Measurements from ENCODE around the gene OGDH. TPM values are rescaled to one million over a fixed set of nuclear protein-coding genes. Genes with fewer than 3 reads are reported as not detected.

OGDH gene
- total and polyA plus RNA-seq, 2 of the 13 experiments (the other 11 are each of a cell fraction or from before 2014, with no cell fraction given): 17.4 to 25.4 TPM

- no peak for TF ChIP-seq ZNF674 (CRISPR knock-in tag; IDR thresholded peaks at IDR 0.05; ENCODE audit: low read depth)
- no peak for TF ChIP-seq ZKSCAN5 (CRISPR knock-in tag; IDR thresholded peaks at IDR 0.05)
- 0 out of 2 replicates have a peak, but pooled peaks have one; percentile 3 for TF ChIP-seq RAD21 (CRISPR knock-in tag; IDR thresholded peaks at IDR 0.05)
- TF ChIP-seq STAT5B (CRISPR knock-in tag; IDR thresholded peaks at IDR 0.05): no peak
- 0 out of 2 replicates have a peak, but pooled peaks have one; percentile 27 for TF ChIP-seq ZNF687 (CRISPR knock-in tag; IDR thresholded peaks at IDR 0.05)
Measured at GRCh38 chr7:44563171-44563679, 43.2 kb upstream of the OGDH start (continued).

DNA sequence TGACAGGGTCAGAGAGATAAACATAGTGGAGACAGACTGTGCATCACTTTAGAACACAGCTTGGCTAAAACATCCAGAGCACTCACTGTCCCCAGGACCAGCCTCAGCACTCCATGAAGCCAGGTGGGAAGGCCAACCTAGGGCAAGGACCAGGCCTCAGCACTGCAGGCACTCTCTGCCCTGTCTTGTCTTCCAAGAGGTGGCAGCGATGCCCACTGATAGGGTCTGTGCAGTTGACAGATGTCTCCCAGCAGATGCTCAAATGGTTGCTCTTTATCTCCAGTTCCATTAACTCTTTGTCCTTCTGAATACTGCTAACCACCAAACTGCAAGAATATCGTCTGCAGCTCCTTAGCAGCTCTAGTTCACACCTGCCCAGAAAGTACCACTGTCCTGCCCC lies 41.8 kb upstream of the OGDH start:
- no TSS peak for BruUV-seq (replicated peaks)
- Histone ChIP-seq H3K9me3 (ENCODE audit: low read length) (no peaks in the 10 kb centered on the region), H3K4me3 (replicated peaks in 1 of 3; ENCODE audit: insufficient read depth in 1 of 3, low read depth in 2 of 3, low read length in 3 of 3) (no peak overlapping the region), H4K20me1 (ENCODE audit: insufficient read depth, low read length) (no peaks in the 10 kb centered on the region; the same call in 1 of the 2 replicates), H3K36me3 (replicated peaks in 1 of 2; ENCODE audit: control insufficient read depth in 1 of 2, insufficient read depth in 2 of 2, low read length in 2 of 2) (peaks cover 31 to 49% of the 10 kb centered on the region in 2 experiments), H3K4me1 (ENCODE audit: insufficient read depth, low read length) (peaks cover 40% of the 10 kb centered on the region), H2AFZ (ENCODE audit: low read length) (no peak overlapping the region), H3K79me2 (ENCODE audit: insufficient read depth, low read length) (no peaks in the 10 kb centered on the region), H3K9ac (ENCODE audit: insufficient read depth, low read depth, low read length) (no peak overlapping the region), H3K27ac (ENCODE audit: extremely low read length, insufficient read depth, low read length) (no peak overlapping the region), H3K27me3 (ENCODE audit: control insufficient read depth in 1 of 2, insufficient read depth in 2 of 2, low read length in 2 of 2) (no peaks in the 10 kb centered on the region), H3K4me2 (ENCODE audit: low read depth, low read length) (no peak overlapping the region)
- no peak for ATAC-seq
- 89% methylated on average over 2 of the region's 2 CpGs for WGBS (ENCODE audit: low lambda C conversion rate)
- no peak for DNase-seq (ENCODE audit: low spot score)
- FAIRE-seq: no peak
- ChIA-PET POLR2A (interaction anchor here (0.7 to 4.2 kb wide), 6 partner anchors 9 to 74 kb away, joined by 3 to 45 read pairs (median 8); partner anchors contain the start of genes DDX56, NPC1L1, NUDCD3 and OGDH), CTCF (ENCODE audit: low intra/inter-chr PET ratio, low total read pairs) (interaction anchor here (2.1 to 2.5 kb wide), 2 partner anchors 30 to 323 kb away, joined by 8 to 14 read pairs; no protein-coding TSS in a partner anchor)
- in situ Hi-C loops (cut with HindIII; ENCODE audit: extremely low pct_ligation_motif_present, low pct_unique_long_range_greater_than_20kb): no loop called here
- intact Hi-C loops (cut with micrococcal nuclease; ENCODE audit: unreplicated experiment): loop anchor here (1.0 to 2.0 kb wide), 3 partner anchors 22 to 323 kb away; no protein-coding TSS in a partner anchor
- TF ChIP-seq ZBED4 (CRISPR knock-in tag; IDR thresholded peaks at IDR 0.05; ENCODE audit: borderline replicate concordance) (no peak), PHF8 (CRISPR knock-in tag; IDR thresholded peaks at IDR 0.05) (no peak), ZNF672 (CRISPR knock-in tag; IDR thresholded peaks at IDR 0.05) (no peak), POLR2AphosphoS5 (IDR thresholded peaks at IDR 0.05; ENCODE audit: low read depth, low read length) (0 out of 2 replicates have a peak, but pooled peaks have one; percentile 15), ZNF598 (CRISPR knock-in tag; IDR thresholded peaks at IDR 0.05; ENCODE audit: borderline replicate concordance) (no peak)
- TF ChIP-seq, protein P1, sequence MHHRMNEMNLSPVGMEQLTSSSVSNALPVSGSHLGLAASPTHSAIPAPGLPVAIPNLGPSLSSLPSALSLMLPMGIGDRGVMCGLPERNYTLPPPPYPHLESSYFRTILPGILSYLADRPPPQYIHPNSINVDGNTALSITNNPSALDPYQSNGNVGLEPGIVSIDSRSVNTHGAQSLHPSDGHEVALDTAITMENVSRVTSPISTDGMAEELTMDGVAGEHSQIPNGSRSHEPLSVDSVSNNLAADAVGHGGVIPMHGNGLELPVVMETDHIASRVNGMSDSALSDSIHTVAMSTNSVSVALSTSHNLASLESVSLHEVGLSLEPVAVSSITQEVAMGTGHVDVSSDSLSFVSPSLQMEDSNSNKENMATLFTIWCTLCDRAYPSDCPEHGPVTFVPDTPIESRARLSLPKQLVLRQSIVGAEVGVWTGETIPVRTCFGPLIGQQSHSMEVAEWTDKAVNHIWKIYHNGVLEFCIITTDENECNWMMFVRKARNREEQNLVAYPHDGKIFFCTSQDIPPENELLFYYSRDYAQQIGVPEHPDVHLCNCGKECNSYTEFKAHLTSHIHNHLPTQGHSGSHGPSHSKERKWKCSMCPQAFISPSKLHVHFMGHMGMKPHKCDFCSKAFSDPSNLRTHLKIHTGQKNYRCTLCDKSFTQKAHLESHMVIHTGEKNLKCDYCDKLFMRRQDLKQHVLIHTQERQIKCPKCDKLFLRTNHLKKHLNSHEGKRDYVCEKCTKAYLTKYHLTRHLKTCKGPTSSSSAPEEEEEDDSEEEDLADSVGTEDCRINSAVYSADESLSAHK (CRISPR knock-in tag; IDR thresholded peaks at IDR 0.05; ENCODE audit: borderline replicate concordance): no peak
